Ovary (tissue), 3 donors: ENCODE data around the gene RPL10A.

Experiments
- CTCF ChIP-seq, 3 donors: fragments of 450-650 bp in 2 of 3; fragments of 200-600 bp in 1 of 3; IDR thresholded peaks; one replicate each; pipeline versions ENCODE4 v1.5.1 to v1.8.0; 2016 to 2022; ENCODE audit warnings: antibody characterized with exemption in 3 of 3, mild to moderate bottlenecking in 1 of 3
- POLR2A ChIP-seq: fragments of 450-650 bp; IDR thresholded peaks from one replicate; pipeline ENCODE4 v1.6.1; 2017; ENCODE audit warnings: antibody characterized with exemption, mild to moderate bottlenecking, moderate library complexity
- donor health status: DM: no; HTN: no; CAD: no.

DNA sequence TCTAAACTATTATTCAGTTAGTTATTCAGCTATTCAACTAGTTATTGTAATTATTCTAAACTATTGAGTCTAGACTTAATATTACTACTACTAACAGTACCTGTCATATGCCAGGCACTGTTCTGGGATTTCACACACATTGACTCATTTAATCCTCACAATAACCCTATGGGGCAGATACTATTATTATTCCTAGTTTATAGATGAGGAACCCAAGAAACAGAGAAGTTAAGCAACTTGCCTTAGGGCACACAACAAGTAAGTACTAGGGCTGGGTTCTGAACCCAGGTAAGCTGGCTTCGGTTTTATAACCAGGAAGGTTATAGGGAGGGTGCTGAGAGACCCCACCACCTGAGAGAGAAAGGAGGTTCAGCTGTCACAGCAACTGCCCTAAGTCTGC lies 20.9 kb downstream of the RPL10A start:
- TF ChIP-seq CTCF (IDR thresholded peaks at IDR 0.05): no peak
- TF ChIP-seq POLR2A: no peak
